Body of pancreas (tissue), 4 donors: ENCODE results near the gene SLC8A2.
"Not testable (repeated sequence)": the region's sequence is repeated elsewhere in the genome, so short reads cannot be mapped to it uniquely, and the experiment has no call there.

Experiments used
- CTCF ChIP-seq, 7 experiments: fragments of 450-650 bp in 4 of 7; fragments of 200-600 bp in 3 of 7; sonication (generic) in 3 of 7; IDR thresholded peaks; one replicate each; pipeline ENCODE4 v1.5.1; 2016 to 2019; ENCODE audit warnings: antibody characterized with exemption in 7 of 7
- POLR2A ChIP-seq, 3 donors: fragments of 450-650 bp; IDR thresholded peaks; one replicate each; pipeline ENCODE4 v1.6.1; 2016; ENCODE audit warnings: antibody characterized with exemption in 3 of 3, mild to moderate bottlenecking in 2 of 3

GRCh38 chr19:47486220-47486619 is 14.5 kb upstream of the SLC8A2 start:
- not testable (repeated sequence) for TF ChIP-seq CTCF, POLR2A (IDR thresholded peaks at IDR 0.05)
